SK-N-SH (cell line): Measurements from ENCODE around the gene STEAP3.

Experiments
- CTCF ChIP-seq: fragments of 200-600 bp; sonication (generic); IDR thresholded peaks from 2 replicates; pipeline ENCODE4 v1.6.1; 2017; ENCODE audit warnings: antibody characterized with exemption, mild to moderate bottlenecking, moderate library complexity
- ELF1 ChIP-seq: IDR thresholded peaks from 2 replicates; pipeline ENCODE4 v1.4.0; 2012
- EP300 ChIP-seq, 2 experiments: IDR thresholded peaks; 2 replicates each; pipeline versions ENCODE4 v1.4.0 to v1.6.1; 2012; ENCODE audit warnings: borderline replicate concordance in 1 of 2, low read depth in 1 of 2, low read length in 1 of 2
- MAX ChIP-seq: IDR thresholded peaks from 2 replicates; pipeline ENCODE4 v1.4.0; 2012; ENCODE audit warnings: low read depth
- MEF2A ChIP-seq: IDR thresholded peaks from 2 replicates; pipeline ENCODE4 v1.4.0; 2012; ENCODE audit warnings: low read depth, borderline replicate concordance
- PBX3 ChIP-seq: IDR thresholded peaks from 2 replicates; pipeline ENCODE4; 2012
- RAD21 ChIP-seq: IDR thresholded peaks from 2 replicates; pipeline ENCODE4 v1.6.1; 2012; ENCODE audit warnings: mild to moderate bottlenecking, low read length
- RCOR1 ChIP-seq: fragments of 150-350 bp; IDR thresholded peaks from 2 replicates; pipeline ENCODE4 v1.6.1; 2017; ENCODE audit warnings: antibody characterized with exemption, low read length
- REST ChIP-seq: IDR thresholded peaks from 2 replicates; pipeline ENCODE4 v1.6.1; 2012; ENCODE audit warnings: mild to moderate bottlenecking, low read depth, low read length, moderate library complexity
- RFX5 ChIP-seq: IDR thresholded peaks from 2 replicates; pipeline ENCODE4 v1.6.1; 2012; ENCODE audit warnings: mild to moderate bottlenecking, improper control_type of control experiment, low read length
- SIN3A ChIP-seq: IDR thresholded peaks from 2 replicates; pipeline ENCODE4 v1.6.1; 2012; ENCODE audit warnings: low read depth, mild to moderate bottlenecking, low read length, moderate library complexity, borderline replicate concordance
- TCF12 ChIP-seq: IDR thresholded peaks from 2 replicates; pipeline ENCODE4 v1.4.0; 2012
- USF1 ChIP-seq: IDR thresholded peaks from 2 replicates; pipeline ENCODE4 v1.4.0; 2012; ENCODE audit warnings: low read depth, borderline replicate concordance

GRCh38 chr2:119212139-119212800, 11.4 kb upstream of the STEAP3 start:
- TF ChIP-seq REST (no peak), MAX (no peak), CTCF (no peak), EP300 (IDR thresholded peaks at IDR 0.05; ENCODE audit: borderline replicate concordance in 1 of 2, low read depth in 1 of 2, low read length in 1 of 2) (no peak), SIN3A (no peak), TCF12 (no peak), MEF2A (no peak), RCOR1 (no peak), RFX5 (no peak), PBX3 (no peak), USF1 (no peak), RAD21 (no peak), ELF1 (no peak)
